ENCODE data around the gene MFAP3. TPM values are rescaled to one million over a fixed set of nuclear protein-coding genes. Genes with fewer than 3 reads are reported as not detected.
A peak's percentile ranks its signal among the peaks of the same experiment; 100 is the strongest.
"Not testable (repeated sequence)": the region's sequence is repeated elsewhere in the genome, so short reads cannot be mapped to it uniquely, and the experiment has no call there.

The MFAP3 gene
- total RNA-seq (2014; rRNA removed; shearing (Covaris generic)): 66.8 and 76.0 TPM in 2 replicates

DNA sequence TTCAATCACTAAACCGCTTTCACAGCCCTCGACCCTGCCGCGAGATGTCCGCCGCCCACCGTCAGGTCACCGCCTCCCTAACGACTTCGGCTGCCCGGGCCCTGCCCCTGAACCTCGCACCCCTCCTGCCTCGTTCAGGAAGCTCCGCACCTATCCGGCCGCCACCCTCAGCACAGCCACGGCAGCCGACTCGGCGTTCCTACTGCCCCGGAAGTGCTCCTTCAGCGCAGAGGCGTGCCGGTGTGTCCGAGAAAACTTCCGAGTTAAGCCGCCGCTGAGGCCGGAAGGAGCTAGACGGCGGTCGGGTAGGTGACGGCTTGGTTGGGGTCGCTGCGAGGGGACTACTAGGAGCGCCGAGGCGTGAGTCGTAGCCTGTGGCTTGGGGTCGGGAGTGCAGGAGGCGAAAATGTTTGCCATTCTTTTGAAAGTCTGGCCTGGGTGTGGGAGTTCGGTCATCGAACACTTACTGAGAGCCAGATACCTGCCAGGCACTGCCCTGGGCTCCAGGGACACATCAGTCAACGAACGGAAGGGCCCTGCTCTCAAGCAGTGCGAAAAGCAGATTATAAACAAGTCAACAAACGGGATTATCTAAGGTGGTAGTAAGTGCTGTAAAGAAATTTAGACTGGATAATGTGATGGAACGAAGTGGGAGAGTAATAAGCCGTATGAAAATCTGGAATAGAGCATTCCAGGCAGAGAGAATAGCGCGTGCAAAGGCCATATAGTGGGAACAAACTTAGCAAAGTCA lies at the start of gene MFAP3, which contains the start of gene FAM114A2:
Gene MFAP3 (plus strand): TSS at position 261 of the 751 bp plus-strand sequence. CDS start 10,756 bp downstream, outside the sequence.
Gene FAM114A2 (minus strand): TSS at position 204 of the 751 bp plus-strand sequence. CDS start 3,957 bp downstream, outside the sequence.
- peak; percentile 82 for DNase-seq (ENCODE audit: low spot score)

DNA sequence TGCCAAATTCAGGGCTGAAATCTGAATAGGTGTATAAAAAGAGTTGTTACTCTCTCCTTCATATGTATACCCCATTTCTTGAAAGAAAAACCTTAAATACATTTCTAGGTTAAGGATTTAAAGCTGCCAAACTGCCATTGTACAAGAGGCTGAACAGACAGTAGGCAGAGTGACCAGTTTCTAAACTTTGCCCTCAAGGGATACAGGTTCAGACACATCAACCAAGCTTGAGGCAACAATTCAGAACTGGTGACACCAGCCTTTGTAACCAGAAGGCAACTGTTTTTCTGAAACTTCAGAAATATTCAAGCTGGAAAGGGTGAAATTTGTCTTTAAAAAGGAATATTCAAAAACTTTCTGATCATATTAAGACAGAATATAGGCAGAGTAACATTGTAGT lies 47.6 kb upstream of the MFAP3 start:
- no peak for DNase-seq (ENCODE audit: low spot score)

DNA sequence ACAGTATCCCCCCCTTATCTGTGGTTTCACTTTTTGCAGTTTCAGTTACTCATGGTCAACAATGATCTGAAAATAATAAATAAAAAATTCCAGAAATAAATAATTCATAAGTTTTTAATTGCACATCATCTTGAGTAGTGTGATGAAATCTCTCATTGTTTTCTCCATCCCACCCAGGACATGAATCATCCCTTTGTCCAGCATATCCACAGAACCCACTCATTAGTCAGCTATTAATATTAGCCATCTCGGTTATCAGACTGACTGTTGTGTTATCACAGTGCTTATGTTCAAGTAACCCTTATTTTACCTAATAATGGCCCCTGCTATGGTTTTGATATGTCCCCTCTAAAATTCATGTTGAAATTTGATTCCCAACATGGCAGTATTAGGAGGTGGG lies 40.8 kb upstream of the MFAP3 start:
- DNase-seq (ENCODE audit: low spot score): no peak

DNA sequence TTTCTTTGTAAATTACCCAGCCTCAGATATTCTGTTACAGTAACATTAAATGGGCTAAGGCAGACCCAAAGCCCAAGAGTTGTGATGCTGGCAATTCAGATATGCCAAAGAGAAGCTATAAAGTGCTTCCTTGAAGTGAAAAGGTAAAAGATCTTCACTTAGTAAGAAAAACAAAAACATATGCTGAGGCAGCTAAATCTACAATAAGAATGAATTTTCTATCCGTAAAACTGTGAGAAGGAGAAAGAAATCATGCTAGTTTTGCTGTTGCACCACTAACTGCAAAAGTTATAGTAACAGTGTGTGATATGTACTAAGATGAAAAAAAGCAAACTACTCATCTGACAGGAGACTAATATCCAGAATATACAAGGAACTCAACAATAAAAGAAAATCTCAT lies 40.0 kb upstream of the MFAP3 start:
- no peak for DNase-seq (ENCODE audit: low spot score)

DNA sequence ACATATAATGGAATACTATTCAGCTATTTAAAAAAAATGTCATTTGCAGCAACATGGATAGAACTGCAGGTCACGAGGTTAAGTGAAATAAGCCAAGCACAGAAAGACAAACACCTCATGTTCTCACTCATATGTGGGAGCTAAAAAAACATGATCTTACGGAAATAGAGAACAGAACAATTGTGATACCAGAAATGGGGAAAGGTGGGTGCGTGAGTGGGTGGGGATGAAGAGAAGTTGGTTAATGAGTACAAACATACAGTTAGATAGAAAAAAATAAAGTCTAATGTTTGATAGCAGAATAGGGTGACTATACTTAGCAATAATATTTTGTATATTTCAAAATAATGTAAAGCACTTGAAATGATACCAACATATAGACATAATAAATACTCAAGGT lies 38.8 kb upstream of the MFAP3 start:
- no peak for DNase-seq (ENCODE audit: low spot score)

DNA sequence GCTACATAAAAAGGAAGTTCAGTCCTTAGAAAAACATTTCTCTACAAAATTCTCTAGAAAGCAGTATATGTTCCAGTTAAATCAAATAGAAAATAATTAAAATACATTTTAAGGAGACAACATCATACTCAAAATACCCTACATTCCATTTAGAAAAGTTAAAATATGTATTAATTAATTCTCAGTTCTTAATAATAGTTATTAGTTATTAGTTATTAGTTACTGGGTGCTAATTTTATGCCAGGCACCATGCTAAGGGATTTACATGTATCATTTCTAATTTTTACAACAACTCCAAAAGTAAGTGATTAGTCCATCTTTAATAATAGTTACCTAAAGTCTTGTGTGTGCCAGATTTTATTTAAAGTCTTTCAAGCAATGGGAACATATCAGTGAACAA lies 38.1 kb upstream of the MFAP3 start:
- DNase-seq (ENCODE audit: low spot score): no peak

DNA sequence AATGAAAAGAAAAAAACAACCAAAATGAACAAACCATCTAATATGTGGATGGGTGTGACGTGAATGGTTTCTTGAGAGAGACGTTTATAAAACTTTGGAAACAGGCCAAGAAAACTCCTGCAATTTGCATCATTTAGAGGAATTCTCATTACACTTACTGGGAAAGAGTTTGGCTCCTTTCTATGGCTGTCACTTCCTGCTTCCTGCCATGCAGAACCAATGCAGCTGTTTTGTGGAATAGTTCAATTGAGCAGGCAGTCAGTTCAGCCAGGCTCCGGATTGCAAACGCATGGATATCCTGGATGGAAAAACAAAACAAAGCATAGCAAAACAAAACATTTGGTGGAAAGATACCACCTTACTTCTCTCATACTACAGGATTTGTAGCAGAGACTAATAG lies 36.7 kb upstream of the MFAP3 start:
- no peak for DNase-seq (ENCODE audit: low spot score)

DNA sequence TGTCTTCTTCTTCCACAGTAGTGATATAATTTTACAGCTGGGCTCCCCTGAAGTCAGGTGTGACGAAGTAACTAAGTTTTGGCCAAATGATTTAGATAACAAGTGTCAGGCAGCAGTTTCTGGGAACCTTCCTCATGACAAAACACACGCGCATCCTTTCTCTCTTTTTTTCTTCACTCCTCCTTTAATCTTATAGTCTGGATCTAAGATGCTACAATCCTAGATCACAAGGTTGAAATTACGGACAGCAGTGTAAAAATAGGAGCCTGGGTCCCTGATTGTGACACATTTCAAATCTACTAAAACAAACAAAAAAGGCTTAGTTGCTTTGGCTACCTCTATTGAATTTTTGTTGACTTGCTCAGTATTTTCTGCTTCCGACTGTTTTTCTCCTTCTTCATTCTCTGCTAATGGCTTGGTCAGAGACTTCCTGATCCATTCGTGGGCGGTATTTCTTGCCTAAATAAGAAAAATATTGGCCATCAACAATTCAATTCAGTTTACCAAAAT lies 36.2 kb upstream of the MFAP3 start:
- no peak for DNase-seq (ENCODE audit: low spot score)

DNA sequence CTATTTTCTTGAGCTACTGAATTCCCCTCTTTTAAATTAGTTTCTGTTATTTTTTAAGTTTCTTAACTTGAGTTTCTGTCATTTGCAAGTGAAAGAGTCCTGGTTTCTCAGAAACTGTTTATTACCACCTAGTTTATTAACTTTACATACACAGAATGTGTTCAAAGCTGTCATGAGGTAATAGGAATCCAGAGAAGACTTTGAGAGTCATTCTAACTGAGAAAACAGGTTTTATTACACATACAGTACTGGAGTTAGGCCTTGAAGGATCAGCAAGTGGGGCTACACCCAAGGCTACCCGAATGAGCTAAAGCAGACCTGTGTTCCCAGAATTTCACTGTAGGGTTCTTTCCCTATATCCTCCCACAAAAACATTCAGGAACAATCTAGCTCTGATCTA lies 33.1 kb upstream of the MFAP3 start:
- DNase-seq (ENCODE audit: low spot score): no peak

DNA sequence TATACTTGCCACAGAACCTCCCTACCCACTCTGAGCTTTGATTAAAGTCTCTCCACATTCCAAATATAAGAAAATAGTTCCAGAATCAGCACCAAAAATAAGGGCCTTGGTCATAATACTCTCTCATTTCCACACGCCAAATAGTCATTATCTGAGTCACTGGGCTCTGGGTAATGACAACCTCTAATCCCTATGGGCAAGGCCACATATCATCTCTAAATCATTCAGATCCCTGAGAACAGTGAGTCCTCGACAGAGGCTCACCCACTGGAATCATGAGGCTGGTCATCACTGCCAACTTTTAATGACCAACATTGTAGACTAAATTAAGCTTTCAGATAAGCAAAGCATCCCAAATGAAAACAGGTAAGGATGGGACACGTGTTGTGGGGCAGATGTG lies 28.1 kb upstream of the MFAP3 start:
- peak; percentile 30 for DNase-seq (ENCODE audit: low spot score)

DNA sequence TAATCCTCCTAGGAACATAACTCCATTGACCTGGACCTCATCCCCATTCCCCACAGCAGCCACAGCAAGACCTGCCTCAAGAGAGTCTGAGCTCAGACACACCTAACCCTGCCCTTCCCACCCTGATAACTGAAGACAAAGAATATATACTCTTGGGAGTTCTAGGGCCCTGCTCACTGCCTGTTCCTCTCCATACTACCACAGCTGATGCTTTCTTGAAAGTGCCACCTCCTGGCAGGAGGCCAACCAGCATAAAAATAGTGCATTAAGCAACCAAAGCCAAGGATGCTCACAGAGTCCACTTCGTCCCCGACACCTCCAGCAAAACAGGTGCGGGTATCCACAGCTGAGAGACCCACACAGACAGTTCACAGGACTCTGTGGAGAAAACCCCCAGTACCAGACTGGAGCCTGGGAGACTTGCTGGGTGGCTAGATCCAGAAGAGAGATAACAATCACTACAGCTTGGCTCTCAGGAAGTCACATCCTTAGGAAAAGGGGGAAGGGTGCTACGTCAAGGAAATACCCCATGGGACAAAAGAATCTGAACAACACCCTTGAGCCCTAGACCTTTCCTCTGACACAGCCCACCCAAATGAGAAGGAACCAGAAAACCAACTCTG lies 23.6 kb upstream of the MFAP3 start:
- DNase-seq (ENCODE audit: low spot score): no peak

DNA sequence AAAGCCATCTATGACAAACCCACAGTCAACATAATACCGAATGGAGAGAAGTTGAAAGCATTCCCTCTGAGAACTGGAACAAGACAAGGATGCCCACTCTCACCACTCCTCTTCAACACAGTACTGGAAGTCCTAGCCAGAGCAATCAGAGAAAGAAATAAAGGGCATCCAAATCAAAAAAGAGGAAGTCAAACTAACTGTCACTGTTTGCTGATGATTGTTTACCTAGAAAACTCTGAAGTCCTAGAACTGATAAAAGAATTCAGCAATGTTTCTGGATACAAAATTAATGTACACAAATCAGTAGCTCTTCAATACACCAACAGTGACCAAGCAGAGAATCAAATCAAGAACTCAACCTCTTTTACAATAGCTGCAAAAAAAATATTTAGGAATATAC lies 19.8 kb upstream of the MFAP3 start:
- not testable (repeated sequence) for DNase-seq (ENCODE audit: low spot score)

DNA sequence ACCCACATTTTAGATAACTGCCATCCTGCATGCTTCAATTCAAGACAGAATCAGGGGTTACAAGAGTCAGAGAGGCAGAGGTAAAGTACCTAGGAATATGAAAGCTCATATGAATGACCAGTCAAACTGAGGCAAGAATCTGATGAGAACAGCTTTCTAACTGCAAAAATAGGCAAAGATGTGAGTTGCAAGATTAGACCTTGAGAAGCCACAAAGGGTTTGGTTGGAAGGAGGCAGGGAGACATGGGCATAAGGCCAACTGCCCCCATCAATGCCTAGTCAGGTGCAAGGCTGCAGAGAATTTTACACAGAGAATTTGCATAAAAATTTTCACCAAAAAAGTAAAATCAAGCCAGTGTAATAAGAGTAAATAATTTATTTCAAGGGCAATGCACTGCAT lies 12.8 kb upstream of the MFAP3 start:
- no peak for DNase-seq (ENCODE audit: low spot score)

DNA sequence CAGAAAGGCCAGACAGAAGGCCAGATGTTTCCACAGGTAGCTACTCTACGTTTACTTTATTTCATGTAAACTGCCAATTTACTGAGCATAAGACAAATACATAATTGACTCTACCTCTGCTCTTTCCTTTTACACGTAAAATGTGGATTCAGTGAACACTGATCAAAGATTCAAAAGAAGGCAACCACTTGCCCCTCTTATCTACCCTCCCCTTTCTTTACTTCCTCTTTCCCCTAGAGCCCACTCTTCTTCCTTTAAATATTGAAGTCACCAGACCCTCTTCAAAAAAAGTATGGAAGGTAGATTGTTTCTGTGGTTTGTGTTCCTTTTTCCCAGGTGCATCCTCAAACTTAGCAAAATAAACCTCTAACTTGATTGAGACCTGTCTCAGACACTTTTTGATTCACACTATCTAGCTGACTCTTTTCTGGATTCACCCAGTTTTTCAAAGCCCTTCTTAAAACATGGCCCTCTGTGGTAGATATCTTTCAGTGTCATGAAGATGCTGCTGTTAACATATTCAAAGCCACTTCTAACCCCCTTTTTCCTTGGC lies 6.8 kb upstream of the MFAP3 start:
- DNase-seq (ENCODE audit: low spot score): no peak

DNA sequence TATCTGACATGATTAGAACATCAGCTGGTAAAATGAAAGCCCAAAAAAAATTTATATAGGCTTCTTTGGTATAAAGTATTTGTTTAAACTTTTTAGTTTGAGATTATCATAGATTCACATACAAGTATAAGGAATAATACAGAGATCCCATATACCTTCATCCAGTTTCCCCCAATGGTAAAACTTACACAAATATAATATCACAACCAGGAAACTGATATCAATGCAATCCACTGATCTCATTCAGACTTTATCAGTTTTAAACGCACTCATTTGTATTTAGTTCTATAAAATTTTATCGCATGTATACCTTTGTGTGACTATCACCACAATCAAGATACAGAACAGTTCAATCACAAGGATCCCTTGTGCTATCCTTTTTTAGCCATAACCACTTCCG lies 3.8 kb upstream of the MFAP3 start:
- no peak for DNase-seq (ENCODE audit: low spot score)

DNA sequence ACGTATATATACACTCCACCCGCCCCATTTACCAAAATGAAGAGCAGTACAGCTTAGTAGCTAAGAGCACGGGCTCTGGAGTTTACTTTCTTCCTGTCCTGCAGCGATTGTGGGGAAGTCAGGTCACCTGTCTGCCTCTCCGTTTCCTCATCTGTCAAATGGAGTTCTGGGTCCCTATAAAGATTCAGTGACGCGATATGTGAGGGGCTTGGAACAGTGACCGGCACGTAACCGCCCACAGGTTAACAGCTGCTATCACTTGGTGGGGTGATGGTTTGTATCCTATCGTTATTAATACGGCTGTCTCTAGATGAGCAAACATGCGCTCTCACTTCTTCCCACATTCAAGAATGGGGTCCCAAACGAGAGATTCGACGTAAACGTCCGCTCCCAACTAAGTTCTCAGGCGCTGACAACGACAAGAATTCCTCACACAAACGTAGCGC lies 483 bp upstream of the MFAP3 start:
- peak; percentile 35 for DNase-seq (ENCODE audit: low spot score)

DNA sequence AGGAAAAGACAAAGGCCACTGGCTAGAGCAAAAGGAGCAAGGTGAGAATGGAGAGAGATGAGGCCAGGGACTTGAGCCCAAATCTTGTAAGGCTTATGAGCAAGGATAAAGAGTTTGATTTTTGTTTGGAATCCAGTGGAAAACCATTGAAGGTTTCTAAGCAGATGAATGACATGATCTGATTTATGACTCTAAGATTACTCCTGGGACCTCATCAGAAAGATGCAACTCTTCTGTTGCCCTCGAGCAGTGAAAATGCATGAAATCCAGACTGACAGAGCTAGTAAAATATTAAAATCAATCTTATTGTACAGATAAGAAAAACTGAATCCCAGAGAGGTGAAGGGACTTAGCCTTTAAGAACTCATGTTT lies 677 bp downstream of the MFAP3 start:
- no peak for DNase-seq (ENCODE audit: low spot score)

DNA sequence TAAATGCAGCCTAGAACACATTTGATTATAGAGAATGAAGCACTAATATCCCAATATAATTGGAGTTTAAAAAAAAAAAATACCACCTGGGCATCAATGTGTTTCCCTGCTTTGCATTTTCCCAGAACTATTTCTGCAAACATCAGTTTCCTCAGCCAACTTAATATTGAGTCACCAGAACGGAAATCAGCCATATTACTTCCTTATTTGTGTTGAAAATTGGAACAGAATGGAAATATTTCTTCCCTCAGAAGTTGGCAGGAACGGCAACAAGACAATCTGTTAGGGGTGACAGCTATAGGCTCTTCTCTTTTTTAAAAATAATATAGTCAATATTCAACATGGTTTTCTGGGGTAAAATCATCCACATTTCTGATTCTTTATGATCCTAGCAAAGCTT lies 4.0 kb downstream of the MFAP3 start:
- DNase-seq (ENCODE audit: low spot score): no peak

DNA sequence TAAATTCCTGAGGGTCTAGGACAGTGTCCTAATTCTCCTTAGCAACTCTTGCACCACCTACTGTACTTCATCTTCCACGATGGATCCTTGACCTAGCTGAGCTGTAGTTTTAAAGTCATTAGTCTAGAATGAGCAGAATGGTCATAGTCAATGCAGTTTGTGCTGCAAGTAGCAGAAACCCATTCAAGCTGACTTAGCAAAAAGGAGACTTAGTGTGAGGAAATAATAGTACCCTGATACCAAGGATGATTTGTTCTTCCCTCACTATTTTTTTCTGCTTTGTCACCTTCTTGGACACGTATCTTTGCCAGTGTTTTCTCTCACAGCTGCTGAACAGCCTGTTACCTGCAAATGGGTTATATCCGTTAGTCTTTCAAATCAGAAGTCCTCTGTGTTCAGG lies 5.3 kb downstream of the MFAP3 start:
- no peak for DNase-seq (ENCODE audit: low spot score)

DNA sequence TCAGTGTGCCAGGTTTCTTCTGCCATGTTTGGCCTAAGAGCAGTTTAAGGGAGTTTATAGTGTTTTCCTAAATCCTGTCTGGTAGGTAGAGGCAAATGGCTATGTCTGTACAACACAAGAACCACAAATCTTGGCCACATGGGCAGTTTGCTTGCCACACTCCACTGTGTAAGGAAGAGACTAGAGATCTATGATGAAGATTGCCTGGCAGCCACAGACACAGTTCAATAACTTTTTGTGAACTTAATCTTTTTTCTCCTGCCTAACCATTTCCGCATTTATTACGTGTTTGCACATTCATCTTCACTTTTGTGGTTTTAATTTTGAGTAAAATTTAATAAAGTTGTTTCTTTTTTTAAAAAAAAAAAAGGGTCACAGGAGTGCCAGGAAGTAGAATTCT lies 5.8 kb downstream of the MFAP3 start:
- DNase-seq (ENCODE audit: low spot score): no peak

DNA sequence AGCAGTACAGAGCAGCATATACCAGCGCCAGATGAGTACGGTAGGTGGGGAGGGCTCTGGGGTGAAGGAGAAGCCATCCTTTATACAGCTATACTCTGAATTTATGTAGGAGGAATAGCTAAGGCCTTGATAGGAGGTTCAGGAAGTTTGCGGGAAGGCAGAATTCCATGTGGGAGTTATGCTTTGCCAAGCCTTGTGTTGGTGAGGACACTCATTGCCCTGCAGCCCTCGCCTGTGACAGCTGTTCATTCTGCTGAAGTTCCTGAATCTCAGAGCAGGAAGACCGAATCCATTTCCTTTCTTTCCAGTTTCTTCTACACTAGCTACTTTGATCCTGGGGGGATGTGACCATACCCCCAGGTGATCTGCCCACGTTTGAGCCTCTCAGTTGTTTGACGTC lies 7.7 kb downstream of the MFAP3 start:
- no peak for DNase-seq (ENCODE audit: low spot score)

DNA sequence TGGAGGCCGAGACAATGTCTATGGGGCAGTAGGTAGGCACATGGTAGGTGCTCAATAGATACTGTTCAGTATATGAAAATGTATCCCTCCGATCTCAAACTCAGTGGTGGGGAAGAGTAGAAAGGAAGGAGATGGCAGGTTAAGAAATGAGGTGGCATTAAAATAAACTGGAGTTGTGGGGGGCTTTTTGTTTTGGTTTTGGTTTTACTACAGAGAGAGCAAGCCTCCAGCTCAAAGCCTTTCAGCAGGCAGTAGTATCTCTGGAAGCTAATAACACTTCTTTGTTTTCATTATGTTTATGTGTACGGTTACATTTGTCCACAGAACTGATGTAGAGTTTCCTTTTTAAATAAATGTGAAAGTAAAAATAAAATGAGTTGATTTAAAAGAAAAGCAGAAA lies 8.6 kb downstream of the MFAP3 start:
- DNase-seq (ENCODE audit: low spot score): no peak

DNA sequence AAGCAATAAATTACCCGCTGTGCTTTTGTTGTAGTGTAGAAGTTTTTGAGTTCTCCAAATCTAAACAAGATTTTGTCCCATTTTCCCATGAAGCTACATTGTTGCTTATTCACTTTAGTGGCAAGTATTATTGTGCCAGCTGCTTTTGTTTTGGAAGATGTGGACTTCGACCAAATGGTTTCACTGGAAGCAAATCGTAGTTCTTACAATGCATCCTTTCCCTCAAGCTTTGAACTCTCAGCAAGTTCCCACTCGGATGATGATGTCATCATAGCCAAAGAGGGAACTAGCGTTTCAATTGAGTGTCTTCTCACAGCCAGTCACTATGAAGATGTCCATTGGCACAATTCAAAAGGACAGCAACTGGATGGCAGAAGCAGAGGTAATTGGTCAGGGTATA lies 10.9 kb downstream of the MFAP3 start:
- DNase-seq (ENCODE audit: low spot score): no peak
